AG09309 (cell line): ENCODE results near the gene HPGD.

Experiments used
- DNase-seq: peaks from one replicate; pipeline ENCODE4 v3.0.0-alpha.2; 2010; ENCODE audit warnings: low read depth
- H3K4me3 ChIP-seq: 2 replicates; pipeline ENCODE4 v1.5.1; 2011; ENCODE audit warnings: mild to moderate bottlenecking, low read depth, low read length, moderate library complexity; ENCODE audit not compliant: control insufficient read depth
- TF ChIP-seq, protein P1 (sequence below): IDR thresholded peaks from 2 replicates; pipeline ENCODE4 v1.5.1; 2011; ENCODE audit warnings: mild to moderate bottlenecking, low read depth, low read length, inconsistent platforms; ENCODE audit not compliant: insufficient read depth, control insufficient read depth; ENCODE audit errors: missing control alignments

The HPGD gene

GRCh38 chr4:174532445-174532844 is 10.2 kb upstream of the HPGD start:
- no peak overlapping the region for H3K4me3 ChIP-seq
- no peak for DNase-seq
- TF ChIP-seq, protein P1, sequence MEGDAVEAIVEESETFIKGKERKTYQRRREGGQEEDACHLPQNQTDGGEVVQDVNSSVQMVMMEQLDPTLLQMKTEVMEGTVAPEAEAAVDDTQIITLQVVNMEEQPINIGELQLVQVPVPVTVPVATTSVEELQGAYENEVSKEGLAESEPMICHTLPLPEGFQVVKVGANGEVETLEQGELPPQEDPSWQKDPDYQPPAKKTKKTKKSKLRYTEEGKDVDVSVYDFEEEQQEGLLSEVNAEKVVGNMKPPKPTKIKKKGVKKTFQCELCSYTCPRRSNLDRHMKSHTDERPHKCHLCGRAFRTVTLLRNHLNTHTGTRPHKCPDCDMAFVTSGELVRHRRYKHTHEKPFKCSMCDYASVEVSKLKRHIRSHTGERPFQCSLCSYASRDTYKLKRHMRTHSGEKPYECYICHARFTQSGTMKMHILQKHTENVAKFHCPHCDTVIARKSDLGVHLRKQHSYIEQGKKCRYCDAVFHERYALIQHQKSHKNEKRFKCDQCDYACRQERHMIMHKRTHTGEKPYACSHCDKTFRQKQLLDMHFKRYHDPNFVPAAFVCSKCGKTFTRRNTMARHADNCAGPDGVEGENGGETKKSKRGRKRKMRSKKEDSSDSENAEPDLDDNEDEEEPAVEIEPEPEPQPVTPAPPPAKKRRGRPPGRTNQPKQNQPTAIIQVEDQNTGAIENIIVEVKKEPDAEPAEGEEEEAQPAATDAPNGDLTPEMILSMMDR, result no peak

- DNase-seq, result no peak
- TF ChIP-seq, protein P1, result no peak
- no peak overlapping the region for H3K4me3 ChIP-seq
Measured at GRCh38 chr4:174531486-174531885, 9.2 kb upstream of the HPGD start.

DNA sequence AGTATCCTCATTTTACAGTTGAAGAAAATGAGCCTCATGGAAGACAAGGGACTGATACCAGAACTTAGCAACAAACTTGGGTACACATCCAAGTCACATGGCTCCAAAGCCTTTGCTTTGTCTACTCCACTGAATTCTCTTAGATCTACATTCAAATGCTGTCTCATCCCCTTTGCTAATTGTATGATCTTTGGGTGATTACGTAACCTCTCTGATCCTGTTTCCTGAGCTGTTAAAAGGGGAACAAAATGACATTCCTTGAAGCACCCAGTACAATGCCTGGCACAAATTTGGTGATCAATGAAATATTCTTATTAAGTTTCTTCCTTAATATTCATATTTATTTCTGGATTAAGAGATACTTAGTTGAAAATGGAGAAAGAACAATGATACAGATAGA is 5.9 kb upstream of the HPGD start:
- DNase-seq, result no peak
- H3K4me3 ChIP-seq, result no peak overlapping the region
- TF ChIP-seq, protein P1, result no peak

- DNase-seq, result no peak
- TF ChIP-seq, protein P1, result no peak
- H3K4me3 ChIP-seq, result no peak overlapping the region
Measured at GRCh38 chr4:174526731-174527130, 4.4 kb upstream of the HPGD start.

- no peak for DNase-seq
- H3K4me3 ChIP-seq, result no peak overlapping the region
- TF ChIP-seq, protein P1, result no peak
Measured at GRCh38 chr4:174524242-174524641, 2.0 kb upstream of the HPGD start.

DNA sequence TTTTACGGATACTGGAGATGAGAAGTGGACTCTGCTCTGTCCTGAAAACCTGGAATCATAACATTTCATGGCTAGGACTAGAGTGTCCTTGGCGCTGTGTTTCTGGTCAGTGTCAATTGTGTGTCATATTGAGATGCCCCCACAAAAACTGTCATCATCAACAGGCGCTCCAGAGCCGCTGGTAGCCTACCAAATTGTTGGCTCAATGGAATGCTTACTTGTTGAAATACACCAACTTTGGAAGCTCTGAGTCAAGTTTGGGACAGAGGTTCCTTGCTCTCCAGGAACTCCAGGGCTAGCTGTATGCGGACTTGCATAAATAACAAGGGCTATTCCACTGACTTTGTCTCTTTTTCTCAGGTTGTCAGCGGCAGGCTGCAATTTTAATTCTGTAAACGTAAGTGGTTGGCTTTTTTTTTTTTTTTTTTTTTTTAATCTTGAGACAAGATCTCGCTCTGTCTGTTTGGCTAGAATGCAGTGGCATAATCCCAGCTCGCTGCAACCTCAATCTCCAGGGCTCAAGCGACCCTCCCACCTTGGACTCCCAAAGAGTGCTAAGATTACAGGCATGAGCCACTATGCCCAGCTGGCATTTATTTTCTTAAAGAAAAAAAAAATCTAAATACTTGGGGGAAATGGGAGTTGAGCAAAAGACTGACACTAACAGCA is 871 bp upstream of the HPGD start:
- DNase-seq, result no peak
- TF ChIP-seq, protein P1, result no peak
- peak overlapping the region; percentile 44 for H3K4me3 ChIP-seq
